ENCODE measurements around the gene PRKAG3.
"Not testable (repeated sequence)": the region's sequence is repeated elsewhere in the genome, so short reads cannot be mapped to it uniquely, and the experiment has no call there.

GRCh38 chr2:218844334-218844733 lies 12.7 kb upstream of the PRKAG3 start:
- not testable (repeated sequence) for TF ChIP-seq EZH2 (IDR thresholded peaks at IDR 0.05; ENCODE audit: borderline replicate concordance, low read depth, low read length, severe bottlenecking); CTCF (IDR thresholded peaks at IDR 0.05; ENCODE audit: extremely low read depth in 1 of 2, insufficient read depth in 1 of 2, low read depth in 1 of 2, low read length in 2 of 2); POLR2AphosphoS5 (IDR thresholded peaks at IDR 0.05; ENCODE audit: insufficient read depth, low read depth, low read length); POLR2A (IDR thresholded peaks at IDR 0.05; ENCODE audit: low read depth, low read length); JUN (IDR thresholded peaks at IDR 0.05; ENCODE audit: borderline replicate concordance, insufficient read depth, insufficient read length, low read depth)

Measured in endothelial cell of umbilical vein (primary cell).